ACC112 (cell line): ENCODE measurements around the gene POLL.
"Not testable (repeated sequence)": the region's sequence is repeated elsewhere in the genome, so short reads cannot be mapped to it uniquely, and the experiment has no call there.

ENCODE experiments used
- H2AFZ ChIP-seq: fragments of 200-600 bp; sonication (generic); one replicate; pipeline ENCODE4 v1.6.0; 2017; ENCODE audit warnings: antibody characterized with exemption, low read length; ENCODE audit not compliant: unreplicated experiment
- H3K27ac ChIP-seq: fragments of 200-600 bp; sonication (generic); 2 replicates; pipeline ENCODE4 v1.5.1; 2014; ENCODE audit warnings: low read depth, mild to moderate bottlenecking, antibody characterized with exemption, low read length, moderate library complexity
- H3K27me3 ChIP-seq: fragments of 200-600 bp; sonication (generic); 2 replicates; pipeline ENCODE4 v1.6.1; 2014; ENCODE audit warnings: mild to moderate bottlenecking, antibody characterized with exemption, low read length, moderate library complexity, mixed read lengths; ENCODE audit not compliant: insufficient read depth
- H3K36me3 ChIP-seq: fragments of 200-600 bp; sonication (generic); 2 replicates; pipeline ENCODE4 v1.6.1; 2016; ENCODE audit warnings: mild to moderate bottlenecking, antibody characterized with exemption, low read length, moderate library complexity, mixed read lengths; ENCODE audit not compliant: insufficient read depth
- H3K4me1 ChIP-seq: fragments of 200-600 bp; sonication (generic); one replicate; pipeline ENCODE4 v1.6.1; 2016; ENCODE audit warnings: low read length, mixed read lengths; ENCODE audit not compliant: insufficient read depth, unreplicated experiment, control insufficient read depth
- H3K4me3 ChIP-seq: fragments of 200-600 bp; sonication (generic); 2 replicates; pipeline ENCODE4 v1.5.1; 2014; ENCODE audit warnings: mild to moderate bottlenecking, low read depth, low read length
- H3K79me2 ChIP-seq: fragments of 200-600 bp; sonication (generic); one replicate; pipeline ENCODE4 v1.6.0; 2016; ENCODE audit warnings: low read length; ENCODE audit not compliant: control insufficient read depth, unreplicated experiment, insufficient read depth

Gene POLL

DNA sequence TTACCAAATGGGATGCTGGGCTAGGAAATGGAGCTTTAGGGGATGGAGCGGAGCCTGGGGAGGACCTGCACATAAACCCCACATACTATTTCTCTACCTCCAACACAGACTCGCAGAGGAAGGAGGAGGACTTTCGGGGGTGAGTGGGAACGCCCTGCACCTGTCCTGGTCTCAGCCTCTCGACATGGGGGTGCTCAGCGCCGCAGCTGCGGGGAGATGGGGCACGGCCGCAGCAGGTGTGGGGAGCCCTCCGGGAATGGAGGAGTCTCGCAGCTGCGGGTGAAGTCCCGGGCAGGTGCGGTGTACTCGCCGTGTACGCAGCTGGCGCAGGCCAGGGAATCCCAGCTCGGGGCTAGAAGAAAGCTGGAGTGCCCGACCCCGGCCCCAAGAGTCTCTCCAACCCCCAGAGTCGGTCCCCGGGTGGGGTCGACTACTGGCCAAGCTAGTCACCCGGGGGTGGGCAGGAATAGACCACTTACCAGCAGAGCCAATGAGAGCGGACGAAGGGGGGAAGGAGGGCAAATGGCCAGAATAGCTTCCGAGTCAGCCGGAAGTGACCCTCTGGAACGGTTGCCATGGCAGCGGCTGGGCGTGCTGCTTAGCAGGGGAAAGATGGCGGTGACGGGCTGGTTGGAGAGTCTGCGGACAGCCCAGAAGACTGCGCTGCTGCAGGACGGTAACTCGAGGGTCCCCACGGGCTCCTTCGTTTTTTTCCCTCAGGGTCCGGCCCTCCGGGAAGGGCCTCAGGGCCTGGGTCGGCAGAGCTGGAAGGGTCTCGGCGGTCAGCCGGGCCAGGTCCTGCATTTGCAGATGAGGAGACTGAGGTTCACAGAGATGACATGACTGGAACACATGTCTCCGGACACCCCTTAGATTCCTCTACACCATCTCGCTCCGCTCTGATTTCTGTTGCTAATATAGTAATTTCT, at the start of gene POLL, which contains the start of gene DPCD:
Gene POLL, minus strand, starts transcription at position 533 of the 929 bp plus-strand sequence. CDS start 897 bp downstream, outside the sequence.
Gene DPCD, plus strand, starts transcription at position 597 of the 929 bp plus-strand sequence. Its CDS starts 16 bp downstream, at position 613.
- Histone ChIP-seq H3K36me3 (peaks cover 3% of the 10 kb centered on the region; the same call in 1 of the 2 replicates), H3K4me3 (peak within 1 kb of the TSS; percentile 100), H2AFZ (peak within 1 kb of the TSS; percentile 98), H3K4me1 (peaks cover 7% of the 10 kb centered on the region), H3K79me2 (peaks cover 14% of the 10 kb centered on the region), H3K27me3 (no peaks in the 10 kb centered on the region), H3K27ac (no peak within 1 kb of the TSS)

DNA sequence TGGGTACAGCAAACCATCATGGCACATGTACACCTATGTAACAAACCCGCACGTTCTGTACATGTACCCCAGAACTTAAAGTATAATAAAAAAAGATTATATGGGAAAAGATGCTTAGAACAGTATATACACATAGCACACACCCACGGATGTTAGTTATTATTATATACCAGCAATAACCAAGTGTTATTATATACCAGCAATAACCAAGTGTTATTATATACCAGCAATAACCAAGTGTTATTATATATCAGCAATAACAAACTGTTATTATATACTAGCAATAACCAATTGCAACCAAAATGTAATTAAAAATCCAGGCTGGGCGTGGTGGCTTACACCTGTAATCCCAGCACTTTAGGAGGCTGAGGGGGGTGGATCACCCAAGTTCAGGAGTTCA, 45.5 kb upstream of the POLL start:
- not testable (repeated sequence) for H3K4me3 ChIP-seq, H3K4me1 ChIP-seq, H3K27me3 ChIP-seq, H2AFZ ChIP-seq, H3K79me2 ChIP-seq, H3K36me3 ChIP-seq, H3K27ac ChIP-seq

DNA sequence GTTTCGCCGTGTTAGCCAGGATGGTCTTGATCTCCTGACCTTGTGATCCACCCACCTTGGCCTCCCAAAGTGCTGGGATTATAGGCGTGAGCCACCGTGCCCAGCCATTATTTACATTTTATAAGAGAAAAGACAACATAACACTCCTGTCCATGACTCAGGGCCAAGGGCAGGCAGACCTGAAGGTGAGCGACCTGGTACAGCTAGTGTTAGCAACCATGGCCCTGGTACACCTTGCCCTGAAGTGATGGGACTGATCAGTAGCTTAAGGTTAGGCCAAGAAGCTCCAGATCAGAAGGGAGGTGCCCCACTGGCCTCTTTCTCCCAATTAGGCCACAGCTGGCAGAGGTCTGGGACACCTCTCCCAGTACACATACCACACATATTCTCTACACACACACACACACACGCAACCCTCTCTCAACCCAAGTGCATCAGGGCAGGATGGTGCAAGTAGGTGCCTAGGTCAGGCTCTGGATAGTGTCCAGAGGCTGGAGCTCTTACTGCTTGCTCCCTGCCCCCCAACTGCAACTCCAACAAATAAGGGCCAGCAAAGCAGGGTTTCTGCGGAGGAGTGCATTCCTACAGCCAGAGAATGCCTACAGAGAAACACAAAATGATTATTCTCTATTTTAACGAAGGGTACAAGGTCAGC, 43.9 kb upstream of the POLL start:
- Histone ChIP-seq H2AFZ (no peak overlapping the region), H3K36me3 (no peaks in the 10 kb centered on the region)

DNA sequence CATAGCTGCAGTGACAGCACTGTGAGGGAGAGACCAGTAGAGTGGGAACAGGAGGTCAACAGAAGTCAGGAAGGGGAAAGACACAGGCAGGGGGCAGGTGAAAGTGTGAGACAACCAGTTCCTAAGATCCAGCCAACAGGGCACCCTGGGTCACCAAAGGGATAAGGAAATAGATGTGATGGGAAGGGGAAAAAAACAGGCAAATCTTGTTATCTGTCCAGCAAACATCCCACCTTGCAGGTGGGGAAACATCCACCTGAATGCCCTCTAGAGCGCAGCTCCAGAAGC, 42.5 kb upstream of the POLL start:
- Histone ChIP-seq H2AFZ (no peak overlapping the region), H3K27me3 (no peaks in the 10 kb centered on the region), H3K36me3 (no peaks in the 10 kb centered on the region), H3K79me2 (no peaks in the 10 kb centered on the region), H3K27ac (no peak overlapping the region), H3K4me1 (no peaks in the 10 kb centered on the region), H3K4me3 (no peak overlapping the region)

More for the DNA sequence above, 43.9 kb upstream of the POLL start:
- H3K27me3 ChIP-seq, result no peaks in the 10 kb centered on the region
- H3K27ac ChIP-seq, result no peak overlapping the region
- H3K4me3 ChIP-seq, result no peak overlapping the region
- no peaks in the 10 kb centered on the region for H3K79me2 ChIP-seq
- H3K4me1 ChIP-seq, result no peaks in the 10 kb centered on the region

DNA sequence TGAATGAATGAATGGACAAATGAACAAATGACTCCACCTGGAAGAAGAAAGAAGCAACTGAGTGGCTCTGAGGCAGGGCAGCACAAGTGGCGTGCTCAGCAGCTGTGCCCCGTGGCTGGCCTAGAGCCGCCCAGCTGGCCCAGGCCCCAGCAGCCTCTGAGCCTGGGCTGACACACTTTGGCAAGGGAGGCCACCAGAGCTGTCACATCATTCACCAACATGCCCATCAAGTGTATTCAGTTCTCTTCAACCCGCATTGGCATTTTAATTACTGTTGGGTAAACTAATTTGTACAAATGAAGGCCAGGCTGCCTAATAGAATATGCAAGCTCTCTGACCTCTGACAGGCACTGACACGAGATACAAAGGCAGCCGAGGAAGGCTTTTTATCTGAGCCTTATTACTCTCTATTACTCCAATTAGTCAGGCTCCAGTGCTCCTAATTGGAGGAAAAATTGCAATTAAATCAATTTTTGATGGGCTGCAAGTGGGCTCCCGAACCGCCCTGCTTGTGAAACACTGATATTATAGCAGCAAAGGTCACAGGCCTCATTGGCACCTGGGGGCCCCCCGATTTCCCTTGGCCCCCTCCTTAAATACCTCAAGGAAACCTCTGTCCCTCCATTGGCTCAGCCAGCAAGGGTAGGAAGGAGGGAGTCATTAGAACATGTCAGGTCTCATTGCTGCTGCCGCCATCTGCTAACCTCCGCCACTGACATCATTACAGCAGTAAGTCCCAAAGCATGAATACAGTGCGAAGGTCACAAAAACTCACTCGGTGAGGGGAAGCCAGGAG, 42.0 kb upstream of the POLL start:
- no peaks in the 10 kb centered on the region for H3K79me2 ChIP-seq
- no peaks in the 10 kb centered on the region for H3K27me3 ChIP-seq
- H3K4me1 ChIP-seq, result no peaks in the 10 kb centered on the region
- H3K36me3 ChIP-seq, result no peaks in the 10 kb centered on the region
- no peak overlapping the region for H3K4me3 ChIP-seq
- H3K27ac ChIP-seq, result no peak overlapping the region
- no peak overlapping the region for H2AFZ ChIP-seq

DNA sequence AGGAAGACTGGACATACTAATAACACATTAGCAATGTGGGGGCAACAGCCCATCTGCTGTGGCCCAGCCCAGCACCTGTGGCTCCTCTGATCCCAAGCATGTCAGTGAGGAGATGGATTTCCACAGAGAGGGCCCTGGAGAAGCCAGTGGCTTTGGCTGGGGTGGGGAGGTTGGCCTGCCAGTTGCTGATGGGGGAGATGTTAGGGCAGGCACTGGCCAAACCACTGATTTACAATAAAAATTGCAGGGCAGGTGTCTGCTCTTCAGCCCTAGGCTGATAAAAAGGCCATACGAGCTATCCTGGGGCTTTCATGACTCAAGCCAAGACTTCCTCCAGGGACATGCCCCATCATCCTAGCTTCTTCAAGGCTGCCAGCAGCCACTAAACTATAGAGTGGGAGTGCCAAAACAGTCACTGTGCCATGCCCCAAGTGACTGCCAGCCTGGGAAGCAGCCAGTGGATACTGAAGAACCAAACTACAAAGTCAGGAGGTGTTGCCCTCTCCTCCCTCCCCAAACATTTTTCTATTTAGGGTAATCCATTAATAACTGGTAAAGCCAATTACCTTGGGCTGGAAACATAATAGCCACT, 37.9 kb upstream of the POLL start:
- Histone ChIP-seq H3K79me2 (no peaks in the 10 kb centered on the region), H3K36me3 (peaks cover 11% of the 10 kb centered on the region), H3K4me3 (no peak overlapping the region), H3K27ac (no peak overlapping the region), H3K4me1 (peaks cover 6% of the 10 kb centered on the region), H2AFZ (no peak overlapping the region), H3K27me3 (no peaks in the 10 kb centered on the region)

DNA sequence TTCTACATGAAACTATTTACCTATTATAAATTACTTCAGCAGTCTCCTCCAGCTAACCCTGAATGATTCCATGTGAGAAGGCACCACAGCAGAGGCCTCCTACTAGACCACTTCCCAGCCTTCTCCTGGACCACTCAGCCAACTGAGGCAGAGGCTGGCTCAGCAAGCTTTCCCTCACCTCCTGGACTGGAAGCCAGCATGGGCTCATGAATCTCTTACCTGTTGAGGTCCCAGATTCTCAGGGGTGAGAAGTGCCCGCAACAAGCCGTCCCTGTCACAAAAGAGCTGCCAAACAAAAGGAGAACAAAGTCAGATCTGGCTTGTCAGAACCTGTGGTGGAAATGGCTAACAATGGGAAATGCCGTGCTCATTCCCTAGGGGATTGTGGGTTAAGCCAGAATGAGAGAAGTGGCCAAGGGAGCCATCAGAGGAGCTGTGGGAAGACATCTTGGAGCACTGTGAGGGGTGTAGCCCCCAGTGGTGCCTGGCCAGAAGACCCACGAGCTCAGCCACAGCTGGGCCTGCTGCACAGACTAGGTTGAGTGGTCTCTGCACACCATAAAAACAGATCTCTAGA, 36.6 kb upstream of the POLL start:
- no peaks in the 10 kb centered on the region for H3K27me3 ChIP-seq
- no peak overlapping the region for H2AFZ ChIP-seq
- H3K27ac ChIP-seq, result no peak overlapping the region
- peaks cover 11% of the 10 kb centered on the region for H3K36me3 ChIP-seq
- no peak overlapping the region for H3K4me3 ChIP-seq
- no peaks in the 10 kb centered on the region for H3K79me2 ChIP-seq
- H3K4me1 ChIP-seq, result peaks cover 6% of the 10 kb centered on the region

DNA sequence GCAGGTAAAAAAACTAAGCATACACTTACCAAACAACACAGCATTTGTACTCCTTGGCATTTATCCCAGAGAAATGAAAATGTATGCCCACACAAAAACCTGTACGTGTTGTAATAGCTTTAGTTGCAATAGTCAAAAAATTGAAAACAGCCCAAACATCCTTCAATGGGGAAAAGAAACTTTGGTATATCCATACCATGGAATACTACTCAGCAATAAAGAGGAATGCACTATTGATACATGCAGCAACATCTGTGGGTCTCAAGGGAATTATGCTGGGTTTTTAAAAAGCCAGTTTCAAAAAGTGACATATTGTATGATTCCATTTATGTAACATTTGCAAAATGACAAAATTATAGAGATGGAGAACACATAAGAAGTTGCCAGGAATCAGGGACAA, 35.5 kb upstream of the POLL start:
- no peak overlapping the region for H3K27ac ChIP-seq
- H2AFZ ChIP-seq, result no peak overlapping the region
- H3K4me1 ChIP-seq, result peaks cover 6% of the 10 kb centered on the region
- H3K79me2 ChIP-seq, result no peaks in the 10 kb centered on the region
- H3K4me3 ChIP-seq, result no peak overlapping the region
- H3K27me3 ChIP-seq, result no peaks in the 10 kb centered on the region
- peaks cover 11% of the 10 kb centered on the region for H3K36me3 ChIP-seq

DNA sequence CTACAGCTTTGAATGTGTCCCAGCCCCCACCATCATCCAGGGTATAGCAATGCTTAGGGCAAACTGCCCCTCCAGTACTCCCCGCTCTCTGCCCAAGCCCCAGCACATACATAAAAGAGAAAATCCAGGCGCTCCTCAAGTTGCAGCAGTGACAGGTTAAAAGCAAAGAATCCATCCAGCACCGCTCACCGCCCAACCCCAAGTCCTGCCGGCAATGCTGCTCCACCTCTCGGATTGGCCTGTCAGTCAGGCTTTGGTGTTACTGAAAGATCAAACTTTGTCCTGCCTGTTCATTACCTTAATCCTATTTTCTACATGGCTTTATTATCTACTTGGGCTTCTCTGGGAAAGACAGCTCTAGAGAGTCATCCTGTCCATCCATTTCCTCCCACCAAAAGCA, 31.9 kb upstream of the POLL start:
- H2AFZ ChIP-seq, result no peak overlapping the region
- H3K36me3 ChIP-seq, result peaks cover 11% of the 10 kb centered on the region
- H3K27ac ChIP-seq, result no peak overlapping the region
- peaks cover 6% of the 10 kb centered on the region for H3K4me1 ChIP-seq
- H3K79me2 ChIP-seq, result no peaks in the 10 kb centered on the region
- no peak overlapping the region for H3K4me3 ChIP-seq
- H3K27me3 ChIP-seq, result no peaks in the 10 kb centered on the region

DNA sequence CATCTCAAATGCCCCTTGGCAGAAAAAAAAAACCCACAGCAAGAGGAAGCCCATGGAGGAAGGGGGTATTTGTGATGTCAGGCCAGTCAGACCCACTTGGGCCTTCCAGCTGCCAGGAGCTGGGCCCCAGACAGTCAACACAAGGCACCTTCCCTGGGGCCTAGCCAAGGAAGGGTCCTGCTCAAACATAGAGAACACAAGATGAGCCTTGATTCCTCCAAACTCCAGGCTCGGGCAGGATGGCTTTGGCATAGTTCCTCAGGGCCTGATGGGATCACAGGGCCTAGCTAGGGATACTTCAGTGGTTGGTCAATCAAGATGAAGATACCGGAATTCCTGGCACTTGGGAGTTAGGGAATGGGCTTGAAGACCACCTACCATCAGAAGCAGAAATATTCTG, 30.8 kb upstream of the POLL start:
- no peaks in the 10 kb centered on the region for H3K79me2 ChIP-seq
- no peak overlapping the region for H3K27ac ChIP-seq
- no peak overlapping the region for H3K4me3 ChIP-seq
- no peaks in the 10 kb centered on the region for H3K4me1 ChIP-seq
- H3K27me3 ChIP-seq, result no peaks in the 10 kb centered on the region
- no peak overlapping the region for H2AFZ ChIP-seq
- H3K36me3 ChIP-seq, result peaks cover 5% of the 10 kb centered on the region
